ENCODE data around the gene OAT. TPM values are rescaled to one million over a fixed set of nuclear protein-coding genes. Genes with fewer than 3 reads are reported as not detected.

The OAT gene
- total RNA-seq, 1 donor from 2014 or later = 35.0 TPM

DNA sequence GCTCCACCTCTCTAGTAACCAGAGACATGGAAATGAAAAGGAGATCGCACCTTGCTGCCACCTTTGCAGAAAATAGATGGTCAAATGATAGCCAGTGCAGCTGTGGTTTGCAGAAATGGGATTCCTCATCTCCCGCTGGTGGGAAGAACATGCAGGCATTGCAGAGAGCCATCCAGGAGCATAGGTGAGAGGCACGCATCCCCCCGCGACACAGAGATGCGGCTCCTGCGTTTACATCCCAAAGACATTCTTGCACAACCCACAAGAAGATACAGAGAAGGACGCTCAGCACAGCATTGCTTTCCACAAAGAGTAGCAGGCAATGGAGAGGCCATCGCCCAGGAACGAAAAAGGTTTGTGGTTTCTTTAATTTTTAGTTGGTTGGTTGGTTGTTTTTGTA is 56.2 kb downstream of the OAT start:
- no peak for DNase-seq (ENCODE audit: low spot score, unreplicated experiment)
- Mint-ChIP-seq H3K27me3 (peaks cover 9% of the 10 kb centered on the region), H3K4me1 (ENCODE audit: low read depth) (peaks cover 4% of the 10 kb centered on the region), H3K27ac (no peak overlapping the region), H3K9me3 (ENCODE audit: low read depth) (no peaks in the 10 kb centered on the region), H3K4me3 (ENCODE audit: low read depth) (no peak overlapping the region), H3K36me3 (ENCODE audit: insufficient read depth) (no peaks in the 10 kb centered on the region)
- TF ChIP-seq, protein P1, sequence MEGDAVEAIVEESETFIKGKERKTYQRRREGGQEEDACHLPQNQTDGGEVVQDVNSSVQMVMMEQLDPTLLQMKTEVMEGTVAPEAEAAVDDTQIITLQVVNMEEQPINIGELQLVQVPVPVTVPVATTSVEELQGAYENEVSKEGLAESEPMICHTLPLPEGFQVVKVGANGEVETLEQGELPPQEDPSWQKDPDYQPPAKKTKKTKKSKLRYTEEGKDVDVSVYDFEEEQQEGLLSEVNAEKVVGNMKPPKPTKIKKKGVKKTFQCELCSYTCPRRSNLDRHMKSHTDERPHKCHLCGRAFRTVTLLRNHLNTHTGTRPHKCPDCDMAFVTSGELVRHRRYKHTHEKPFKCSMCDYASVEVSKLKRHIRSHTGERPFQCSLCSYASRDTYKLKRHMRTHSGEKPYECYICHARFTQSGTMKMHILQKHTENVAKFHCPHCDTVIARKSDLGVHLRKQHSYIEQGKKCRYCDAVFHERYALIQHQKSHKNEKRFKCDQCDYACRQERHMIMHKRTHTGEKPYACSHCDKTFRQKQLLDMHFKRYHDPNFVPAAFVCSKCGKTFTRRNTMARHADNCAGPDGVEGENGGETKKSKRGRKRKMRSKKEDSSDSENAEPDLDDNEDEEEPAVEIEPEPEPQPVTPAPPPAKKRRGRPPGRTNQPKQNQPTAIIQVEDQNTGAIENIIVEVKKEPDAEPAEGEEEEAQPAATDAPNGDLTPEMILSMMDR (IDR thresholded peaks at IDR 0.05; ENCODE audit: unreplicated experiment) = no peak

DNA sequence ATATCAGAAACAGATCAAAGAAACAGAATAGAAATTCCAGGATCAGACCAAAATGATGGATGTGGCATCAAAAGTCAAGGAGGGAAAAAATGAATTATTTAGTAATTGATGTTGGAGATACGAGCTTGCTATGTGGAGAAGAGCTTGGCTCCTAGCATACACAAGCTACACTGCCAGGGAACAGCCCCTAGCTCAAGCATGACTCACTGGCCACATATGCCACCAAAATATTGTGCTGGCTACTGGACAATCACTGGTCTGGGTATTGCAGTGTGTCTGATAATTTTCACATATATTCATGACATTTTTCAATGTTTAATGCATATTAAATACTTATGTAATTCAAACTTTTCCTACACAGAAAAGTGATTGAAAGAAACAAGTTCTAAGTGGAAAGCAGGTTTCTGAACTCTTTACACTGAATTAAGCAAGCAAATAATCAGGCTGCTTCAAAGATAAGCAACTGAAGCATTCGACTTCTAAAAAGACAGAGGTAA is 59.3 kb downstream of the OAT start:
- no peaks in the 10 kb centered on the region for H3K9me3 Mint-ChIP-seq (ENCODE audit: low read depth)
- no peak overlapping the region for H3K4me3 Mint-ChIP-seq (ENCODE audit: low read depth)
- H3K27ac Mint-ChIP-seq = no peak overlapping the region
- H3K36me3 Mint-ChIP-seq (ENCODE audit: insufficient read depth) = no peaks in the 10 kb centered on the region
- no peak for DNase-seq (ENCODE audit: low spot score, unreplicated experiment)
- peaks cover 16% of the 10 kb centered on the region for H3K27me3 Mint-ChIP-seq
- TF ChIP-seq, protein P1 (IDR thresholded peaks at IDR 0.05; ENCODE audit: unreplicated experiment) = no peak
- H3K4me1 Mint-ChIP-seq (ENCODE audit: low read depth) = peaks cover 6% of the 10 kb centered on the region

DNA sequence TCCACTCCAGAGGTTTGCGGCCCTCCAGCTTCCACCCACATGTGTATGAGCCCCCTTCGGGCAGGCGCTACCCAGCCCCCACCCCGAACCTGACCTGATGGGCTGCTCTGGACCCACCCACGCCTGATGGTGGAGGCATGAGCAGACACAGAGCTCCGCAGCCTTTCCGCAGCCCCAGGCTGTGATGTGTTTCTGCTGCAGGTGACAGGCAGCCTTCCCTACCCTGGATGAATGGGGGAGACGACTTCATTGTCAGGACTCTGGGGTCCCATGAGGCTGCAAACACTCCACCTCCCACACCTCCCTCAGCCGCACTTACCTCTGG is 61.2 kb downstream of the OAT start:
- H3K9me3 Mint-ChIP-seq (ENCODE audit: low read depth) = no peaks in the 10 kb centered on the region
- H3K4me1 Mint-ChIP-seq (ENCODE audit: low read depth) = peaks cover 4% of the 10 kb centered on the region
- peaks cover 28% of the 10 kb centered on the region for H3K27me3 Mint-ChIP-seq
- TF ChIP-seq, protein P1 (IDR thresholded peaks at IDR 0.05; ENCODE audit: unreplicated experiment) = no peak
- no peak for DNase-seq (ENCODE audit: low spot score, unreplicated experiment)
- H3K27ac Mint-ChIP-seq = peak overlapping the region; percentile 59
- H3K36me3 Mint-ChIP-seq (ENCODE audit: insufficient read depth) = no peaks in the 10 kb centered on the region
- no peak overlapping the region for H3K4me3 Mint-ChIP-seq (ENCODE audit: low read depth)

DNA sequence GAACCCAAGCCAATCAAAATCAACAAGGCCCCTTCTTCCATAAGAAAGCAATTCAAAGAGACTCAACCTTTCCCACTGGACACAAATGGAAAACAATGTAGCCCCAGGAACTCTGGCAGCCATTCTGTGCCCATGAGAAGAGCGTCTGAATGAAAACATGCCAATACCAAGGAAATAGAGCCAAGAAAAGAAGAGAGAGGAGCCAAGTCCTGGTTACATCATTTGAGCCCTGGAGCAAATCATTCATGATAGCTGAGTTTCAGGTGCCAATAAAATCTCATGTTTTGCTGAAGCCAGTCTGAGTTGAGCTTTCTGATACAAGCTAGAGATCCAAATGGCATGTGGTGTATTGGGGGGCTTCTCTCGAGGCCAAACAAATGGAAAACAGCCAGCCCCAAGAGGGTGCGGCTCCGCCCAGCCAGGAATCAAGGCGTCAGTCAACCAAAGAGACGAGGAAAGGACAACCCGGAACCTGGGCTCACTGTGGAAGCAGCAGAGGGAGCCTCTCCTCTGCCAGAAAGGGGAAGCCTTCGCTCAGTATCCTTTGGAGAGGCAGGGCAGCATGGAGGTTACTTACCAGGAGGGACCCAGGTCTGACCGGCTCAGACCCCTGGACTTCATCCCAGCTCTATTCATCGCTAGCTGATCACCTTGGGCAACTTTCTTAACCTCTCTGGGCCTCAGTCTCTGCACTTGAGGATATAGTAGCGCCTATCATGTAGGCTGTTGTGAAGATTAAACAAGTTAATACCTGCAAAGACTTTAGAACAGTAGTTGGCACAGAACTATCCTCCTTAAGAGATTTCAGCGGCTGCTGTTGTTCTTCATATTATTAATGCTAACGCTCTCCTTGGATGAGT is 61.8 kb downstream of the OAT start:
- Mint-ChIP-seq H3K4me1 (ENCODE audit: low read depth) (peaks cover 4% of the 10 kb centered on the region), H3K36me3 (ENCODE audit: insufficient read depth) (no peaks in the 10 kb centered on the region), H3K27me3 (peaks cover 28% of the 10 kb centered on the region), H3K27ac (no peak overlapping the region), H3K4me3 (ENCODE audit: low read depth) (no peak overlapping the region), H3K9me3 (ENCODE audit: low read depth) (no peaks in the 10 kb centered on the region)
- no peak for DNase-seq (ENCODE audit: low spot score, unreplicated experiment)
- TF ChIP-seq, protein P1 (IDR thresholded peaks at IDR 0.05; ENCODE audit: unreplicated experiment) = no peak

DNA sequence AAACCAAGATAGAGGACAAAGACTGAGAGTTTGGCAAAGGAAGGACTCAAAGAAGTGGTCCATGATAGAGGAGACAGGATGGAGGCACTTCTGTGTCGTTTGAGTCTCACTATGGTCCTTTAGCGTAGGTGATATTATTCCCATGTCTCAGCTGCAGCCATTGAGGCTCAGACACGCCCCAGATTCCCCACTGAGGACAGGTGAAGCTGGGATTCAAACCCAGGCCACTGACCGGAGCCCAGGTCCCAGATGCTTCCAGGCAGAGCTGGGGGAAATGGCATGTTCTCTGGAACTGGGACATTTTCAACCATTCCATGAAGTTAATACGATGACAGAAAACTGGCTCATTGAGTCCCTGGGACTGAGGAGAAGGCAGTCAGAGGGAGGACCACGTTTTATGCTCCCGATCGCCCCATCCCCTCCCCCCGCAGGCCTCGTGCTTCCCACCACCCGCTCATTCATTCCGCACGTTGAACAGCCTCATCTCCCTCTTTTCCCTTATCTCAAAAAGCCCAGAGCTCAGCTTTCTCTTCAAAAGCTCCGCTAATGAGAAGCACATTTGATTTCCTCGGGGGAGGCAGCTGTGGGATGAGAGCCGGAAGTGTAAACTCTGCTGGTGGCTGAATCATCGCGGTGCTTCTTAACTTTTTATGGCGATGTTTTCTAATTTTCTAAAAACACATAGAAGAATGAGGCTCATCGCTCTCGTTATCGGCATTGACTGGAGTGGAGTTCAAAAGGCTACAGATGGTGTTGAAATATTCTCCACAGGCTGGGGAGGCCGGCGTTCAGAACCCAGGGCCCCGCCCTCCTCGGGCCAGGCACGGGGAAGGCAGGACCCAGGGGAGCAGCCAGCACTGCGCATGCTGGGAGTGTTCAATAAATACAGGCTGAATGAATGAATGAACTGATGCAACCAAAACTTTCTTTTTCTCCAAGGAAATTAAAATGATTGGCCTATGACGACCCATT is 64.0 kb downstream of the OAT start:
- Mint-ChIP-seq H3K36me3 (ENCODE audit: insufficient read depth) (no peaks in the 10 kb centered on the region), H3K4me3 (ENCODE audit: low read depth) (peak overlapping the region; percentile 49), H3K27ac (no peak overlapping the region), H3K9me3 (ENCODE audit: low read depth) (no peaks in the 10 kb centered on the region), H3K4me1 (ENCODE audit: low read depth) (peaks cover 4% of the 10 kb centered on the region), H3K27me3 (peaks cover 35% of the 10 kb centered on the region)
- no peak for DNase-seq (ENCODE audit: low spot score, unreplicated experiment)
- TF ChIP-seq, protein P1 (IDR thresholded peaks at IDR 0.05; ENCODE audit: unreplicated experiment) = no peak

Measured in progenitor cell of endocrine pancreas (in vitro differentiated cells).